Neural cell (in vitro differentiated cells): ENCODE data around the gene ATXN3.

ENCODE experiments used
- CTCF ChIP-seq: fragments of 450-650 bp; IDR thresholded peaks from 2 replicates; pipeline ENCODE4 v1.5.1; 2014; ENCODE audit warnings: antibody characterized with exemption, mild to moderate bottlenecking, moderate library complexity; ENCODE audit not compliant: poor library complexity, severe bottlenecking
- POLR2AphosphoS5 ChIP-seq: IDR thresholded peaks from 2 replicates; pipeline ENCODE4 v1.6.1; 2012

- TF ChIP-seq CTCF: no peak
- no peak for TF ChIP-seq POLR2AphosphoS5
These were observed 96.8 kb downstream of the ATXN3 start for GRCh38 chr14:92009604-92010003.
